ENCODE data around the gene TMTC1.
A peak's percentile ranks its signal among the peaks of the same experiment; 100 is the strongest.

TMTC1 gene

DNA sequence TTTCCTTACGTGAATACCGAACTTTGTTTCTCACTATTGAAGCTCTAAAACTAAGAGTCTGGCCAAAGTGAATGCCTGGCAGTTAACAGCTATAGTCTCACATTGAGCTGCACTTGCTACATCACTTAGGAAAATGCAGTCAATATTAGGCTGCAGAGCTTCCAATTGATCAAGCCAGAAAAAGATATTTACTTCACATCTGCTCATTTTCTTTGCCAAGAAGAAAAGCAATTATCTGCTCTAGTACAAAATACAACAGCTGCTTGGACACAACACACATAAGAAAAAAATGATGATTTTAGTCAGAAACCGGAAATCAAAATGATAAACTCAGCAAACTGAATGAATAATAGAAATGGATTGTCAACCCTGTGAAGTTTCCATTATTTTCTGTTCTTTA is 45.4 kb downstream of the TMTC1 start:
- DNase-seq: no peak

DNA sequence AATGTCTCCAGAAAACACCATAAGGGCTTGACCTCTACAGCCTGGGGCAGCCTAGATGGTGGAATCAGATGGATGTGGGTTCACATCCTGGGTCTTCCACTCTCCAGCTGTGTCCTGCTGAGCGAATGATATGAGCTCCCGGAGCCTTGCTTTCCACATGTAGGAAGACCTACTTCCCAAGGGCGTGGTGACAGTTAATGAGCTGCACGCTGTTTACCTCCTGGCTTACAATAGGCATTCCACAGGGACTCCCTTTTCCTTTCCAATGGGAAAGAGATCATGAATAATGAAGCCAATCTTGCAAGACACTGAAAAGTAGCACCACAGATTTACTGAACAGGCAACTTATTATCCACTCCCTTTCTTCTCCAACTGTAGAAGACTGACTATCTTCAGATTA is 46.1 kb downstream of the TMTC1 start:
- DNase-seq: no peak

DNA sequence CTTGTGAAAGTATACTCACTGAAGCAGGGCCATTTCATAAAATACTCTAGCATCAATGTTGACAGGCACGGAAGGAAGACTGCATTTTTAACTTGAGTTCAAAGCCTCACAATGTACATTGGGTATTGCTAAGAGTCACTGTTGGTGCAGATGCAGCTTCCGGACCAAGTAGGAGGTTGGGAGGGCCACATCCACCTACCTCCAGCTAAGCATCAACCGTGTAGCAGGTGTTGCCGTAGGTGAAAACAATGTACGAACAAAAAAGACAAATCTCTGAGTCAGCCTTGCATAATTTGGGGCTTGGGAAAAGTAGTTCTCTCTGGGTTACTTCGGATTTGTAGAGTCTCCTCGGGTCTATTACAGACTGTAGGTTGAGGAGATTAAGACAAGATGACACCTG is 48.1 kb downstream of the TMTC1 start:
- no peak for DNase-seq

DNA sequence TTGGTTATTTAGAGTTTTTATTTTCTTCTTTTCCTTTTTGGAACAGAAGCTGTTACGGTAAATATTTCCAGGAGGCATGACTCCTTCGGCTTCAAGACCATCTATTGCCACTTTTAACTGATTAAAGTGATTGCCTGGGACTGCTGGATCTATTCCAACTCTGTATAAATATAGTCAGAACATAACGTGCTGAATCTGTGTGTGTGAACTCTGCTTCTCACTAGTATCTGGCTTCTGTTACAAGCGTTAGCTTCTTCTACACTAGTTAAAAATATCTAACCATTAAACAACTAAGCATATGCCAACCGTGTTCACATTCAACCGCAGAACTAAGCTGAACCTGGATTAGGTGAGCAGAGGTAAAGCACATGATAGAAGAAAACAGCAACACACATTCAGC is 49.0 kb downstream of the TMTC1 start:
- no peak for DNase-seq

DNA sequence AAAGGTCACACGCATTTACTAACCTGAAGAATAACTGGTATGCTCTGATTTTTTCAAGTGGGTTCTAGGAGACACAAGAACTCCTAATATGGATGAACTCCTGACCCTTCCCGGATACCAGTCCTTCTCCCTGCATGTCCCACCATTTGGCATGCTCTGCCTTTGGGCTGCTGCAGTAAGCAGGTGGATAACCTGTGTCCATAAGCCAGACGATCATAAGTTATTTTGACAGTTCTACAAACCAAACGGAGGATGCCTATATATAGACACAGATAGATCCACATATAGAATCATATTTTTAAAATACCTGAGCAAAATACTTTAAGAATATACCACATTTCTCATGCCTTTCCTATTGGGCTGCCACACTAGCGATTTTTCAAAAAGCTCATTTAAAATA is 49.4 kb downstream of the TMTC1 start:
- no peak for DNase-seq

DNA sequence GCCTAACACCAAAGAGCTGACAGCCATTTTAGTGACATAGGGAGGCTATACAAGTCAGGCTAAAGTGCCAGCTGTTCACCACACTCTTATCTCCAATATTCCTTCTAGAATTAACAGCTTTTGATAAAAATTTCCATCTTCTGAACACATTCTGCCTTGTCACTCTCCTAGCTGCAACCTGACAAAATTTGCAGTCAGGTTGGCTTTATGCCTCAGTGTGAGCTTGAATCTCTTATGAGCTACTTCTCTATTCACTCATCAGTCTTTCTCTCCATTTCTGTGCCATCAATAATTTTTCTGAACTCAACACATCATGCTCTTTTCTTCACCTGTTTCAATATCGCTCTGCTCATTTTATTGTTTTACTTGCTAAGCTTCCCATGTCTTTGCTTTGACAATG is 50.2 kb downstream of the TMTC1 start:
- DNase-seq: no peak

DNA sequence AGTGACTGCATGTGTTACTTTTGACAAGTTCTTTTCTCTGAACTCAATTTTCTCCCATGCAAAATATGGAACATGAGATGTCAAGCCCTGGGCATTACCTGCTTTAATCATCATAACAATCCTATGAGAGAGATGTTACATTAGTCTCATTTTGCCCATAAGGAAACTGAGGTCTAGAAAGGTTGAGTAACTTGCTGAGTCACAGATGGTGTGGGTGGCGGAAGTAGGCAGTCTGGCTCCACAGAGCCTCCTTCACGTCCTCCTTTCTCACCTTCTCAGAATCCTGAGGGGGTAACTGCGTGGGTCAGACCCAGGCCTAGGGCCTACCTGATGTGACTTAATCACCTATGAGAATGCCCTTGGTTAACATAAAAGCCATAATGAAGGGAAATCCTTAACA is 50.7 kb downstream of the TMTC1 start:
- no peak for DNase-seq

DNA sequence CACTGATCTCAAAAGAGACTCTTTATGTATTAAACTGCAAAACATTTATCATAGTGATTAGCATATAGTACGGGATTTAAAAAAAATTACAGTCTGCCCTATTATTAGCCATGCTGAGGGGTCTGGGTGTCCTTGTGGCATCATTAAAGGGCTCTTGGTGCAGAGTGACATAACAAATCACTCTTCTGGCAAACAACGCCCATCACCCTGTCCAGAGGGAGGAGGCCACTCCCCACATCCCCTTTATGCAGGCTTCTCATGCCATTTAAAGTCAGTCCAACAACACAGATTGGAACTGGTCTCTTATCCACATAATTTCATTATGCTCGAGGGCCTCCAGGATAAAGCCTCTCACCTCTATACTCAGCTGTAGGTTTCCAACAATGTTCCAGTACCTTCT is 51.1 kb downstream of the TMTC1 start:
- no peak for DNase-seq

DNA sequence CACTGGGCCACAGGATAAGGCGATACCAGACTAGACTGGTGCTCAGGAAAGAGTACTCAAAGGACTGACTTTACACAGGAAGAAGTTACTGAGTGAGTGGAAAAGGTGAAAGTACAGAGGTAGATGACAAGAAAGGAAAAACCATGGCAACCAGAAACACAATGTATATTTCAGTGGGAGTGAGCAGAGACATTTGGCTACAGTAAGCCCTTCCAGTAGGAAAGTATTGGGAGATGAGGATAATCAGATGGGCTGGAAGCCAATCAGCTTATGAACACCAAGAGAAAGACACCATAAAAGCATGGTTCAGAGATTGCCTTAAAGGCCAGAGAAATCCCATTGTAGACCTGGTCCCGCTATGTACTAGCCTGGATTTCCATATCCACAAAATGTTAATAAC is 51.6 kb downstream of the TMTC1 start:
- DNase-seq: no peak

DNA sequence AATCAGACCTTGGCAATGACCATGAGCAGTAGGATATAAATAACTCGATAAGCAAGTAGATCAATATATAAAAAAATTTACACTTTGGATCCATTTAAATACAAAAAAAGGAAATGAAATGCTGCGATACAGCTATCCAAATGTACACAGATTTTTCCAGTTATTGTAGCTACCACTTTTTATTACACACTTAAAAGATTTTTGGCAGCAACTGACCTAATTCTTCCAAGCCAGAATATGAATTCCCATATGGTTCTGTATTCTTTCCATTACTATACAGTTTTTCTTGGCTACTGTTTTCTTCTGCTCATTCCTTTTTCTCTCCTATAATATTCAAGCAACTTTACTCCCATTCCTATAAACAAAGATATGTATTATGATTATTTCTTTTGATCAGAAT is 52.2 kb downstream of the TMTC1 start:
- no peak for DNase-seq

DNA sequence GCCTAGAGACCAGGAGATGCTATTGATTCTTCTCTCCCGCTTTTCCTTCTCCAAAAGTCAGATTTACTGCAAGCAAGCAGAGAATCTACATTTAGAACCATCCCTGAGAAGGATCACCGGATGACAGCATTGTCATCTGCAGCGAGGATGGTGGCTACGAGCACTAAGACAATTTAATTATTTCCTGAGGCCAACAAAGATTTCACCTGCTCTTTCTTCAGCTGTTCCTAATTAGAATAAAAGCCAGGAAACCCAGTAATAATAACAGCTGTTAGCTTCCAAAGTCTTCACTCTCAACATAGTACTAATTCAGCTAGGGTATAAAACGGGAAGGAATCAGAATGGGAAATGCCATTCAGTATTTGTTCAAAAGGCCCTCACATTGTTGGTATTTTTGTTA is 53.3 kb downstream of the TMTC1 start:
- DNase-seq: no peak

DNA sequence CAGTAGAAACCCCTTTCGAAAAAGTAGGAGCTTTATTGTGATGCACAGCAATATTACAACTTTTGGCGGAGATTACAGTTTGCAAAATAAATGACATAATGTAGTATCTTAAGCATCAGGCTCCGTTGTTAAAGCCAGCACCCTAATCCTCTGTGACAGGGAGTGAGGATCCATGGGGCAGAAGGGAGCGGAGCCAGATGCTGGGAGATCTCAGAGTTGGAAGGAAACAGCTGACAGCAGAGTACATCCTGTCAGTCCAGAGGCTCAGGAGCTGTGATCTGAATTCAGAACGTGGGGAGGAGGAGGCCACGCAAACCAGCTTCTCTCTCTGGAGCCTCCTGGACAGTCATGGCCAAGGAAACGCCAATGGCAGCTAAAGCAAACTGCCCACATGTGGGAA is 55.7 kb downstream of the TMTC1 start:
- no peak for DNase-seq

DNA sequence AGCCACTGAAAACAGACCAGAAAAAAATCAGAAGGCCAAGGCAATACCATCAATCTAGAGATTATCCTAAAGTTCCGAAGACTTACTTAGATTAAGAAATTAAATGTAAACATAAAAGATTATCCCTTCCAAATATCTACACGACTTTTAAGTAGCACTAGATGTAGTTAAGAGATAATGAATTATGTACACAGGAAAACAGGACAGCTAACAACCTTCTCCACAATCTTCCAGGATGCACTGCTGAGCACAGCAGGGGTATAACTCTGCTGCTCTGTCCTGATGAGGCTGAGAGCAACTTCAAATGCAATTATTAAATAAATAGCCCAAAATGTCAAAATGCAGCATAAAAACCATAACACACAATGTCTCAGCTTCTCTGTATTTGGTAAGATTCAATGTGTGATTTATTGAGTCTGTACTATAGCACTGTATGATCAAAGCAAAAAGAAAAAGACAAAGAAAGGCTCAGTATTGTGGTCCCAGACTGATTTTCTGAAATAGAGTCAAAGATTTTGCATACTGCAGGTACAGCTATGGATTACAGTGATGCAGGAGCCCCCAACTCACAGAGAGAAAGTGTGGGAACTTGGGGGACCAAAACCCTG is 56.9 kb downstream of the TMTC1 start:
- no peak for DNase-seq

DNA sequence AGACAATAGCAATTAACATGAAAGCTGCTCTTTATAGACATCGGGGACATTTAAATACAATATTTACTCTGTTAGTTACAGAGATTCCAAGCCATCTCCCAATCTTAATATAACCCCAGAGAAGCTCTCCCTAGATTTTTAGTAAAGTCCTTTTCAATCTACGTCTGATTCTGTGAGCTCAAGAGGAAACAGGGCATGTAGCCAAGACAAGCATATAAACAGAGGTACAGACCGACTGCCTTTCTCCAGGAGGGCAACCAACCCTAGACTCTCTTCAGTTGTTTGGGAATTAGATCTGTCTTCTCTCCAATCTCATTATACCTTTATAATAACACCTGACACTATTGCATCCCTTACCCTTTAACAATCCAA is 57.4 kb downstream of the TMTC1 start:
- no peak for DNase-seq

DNA sequence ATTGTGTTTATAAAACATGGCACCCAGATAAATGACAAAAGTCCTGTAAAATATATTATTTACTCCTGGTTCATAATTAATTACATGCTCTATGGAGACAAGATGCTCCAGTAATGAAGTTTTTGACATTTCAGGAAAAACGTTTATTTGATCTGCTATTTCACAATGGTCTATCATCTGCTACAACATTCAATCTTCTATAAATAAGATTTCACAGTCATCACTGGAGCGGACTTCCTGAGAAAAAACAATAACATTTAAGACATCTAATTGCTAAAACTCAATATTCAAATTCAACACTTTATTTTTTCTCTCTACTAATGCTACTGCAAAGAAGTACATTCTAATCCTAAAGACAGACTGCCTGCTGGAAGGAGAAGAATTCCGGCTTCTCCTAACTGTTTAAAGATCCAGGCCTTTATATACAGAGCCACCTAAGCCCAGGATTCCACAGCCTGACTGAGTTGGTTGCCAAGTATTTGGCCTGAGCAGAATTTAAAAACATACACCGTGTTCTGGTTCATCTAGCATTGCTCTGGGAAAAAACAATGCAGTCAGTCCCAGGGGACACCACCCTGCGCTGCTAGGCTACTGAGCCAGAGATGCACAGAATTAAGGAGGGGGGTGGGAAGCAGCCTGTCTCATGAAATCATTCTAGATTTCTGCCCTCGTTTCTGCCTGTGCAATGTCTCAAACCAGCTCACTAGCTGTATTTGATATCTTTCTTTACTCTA is 58.0 kb downstream of the TMTC1 start:
- peak in 1 of 2 experiments; percentile 1 for DNase-seq

DNA sequence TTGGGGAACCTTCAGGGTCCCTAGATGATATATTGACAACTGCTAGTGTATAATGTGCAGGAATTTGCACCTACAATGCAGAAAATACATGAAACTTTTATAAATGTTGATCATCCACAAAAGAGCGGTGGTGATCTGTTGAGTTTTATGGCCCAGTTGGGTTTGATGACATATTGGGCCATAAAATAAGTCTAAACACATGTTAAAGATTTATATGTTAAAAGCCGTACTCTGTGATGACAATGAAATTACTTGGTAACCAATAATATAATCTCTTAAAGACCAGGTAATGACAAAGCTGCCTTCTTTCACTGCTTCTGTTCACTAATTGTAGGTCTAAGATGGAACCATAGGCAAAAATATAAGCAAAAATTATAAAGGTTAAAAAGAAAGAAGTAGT is 61.6 kb downstream of the TMTC1 start:
- no peak for DNase-seq

DNA sequence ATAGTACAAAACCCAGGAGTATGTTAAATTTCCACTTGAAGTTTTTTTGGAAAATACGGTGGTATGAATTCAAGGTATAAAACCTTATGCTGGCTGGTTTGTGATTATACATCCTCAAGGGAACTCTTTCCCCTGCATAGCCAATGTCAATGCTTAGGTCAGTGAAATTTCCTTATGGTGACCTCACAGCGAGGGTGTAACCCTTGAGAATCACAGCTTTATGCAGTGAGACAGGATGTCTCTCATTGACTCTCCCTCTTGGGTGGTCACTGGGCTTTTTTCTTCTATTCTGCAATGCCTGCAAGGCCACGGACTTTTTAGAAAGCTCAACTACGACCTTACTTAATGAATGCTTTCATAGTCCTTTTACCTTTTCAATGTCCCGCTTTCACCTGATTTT is 64.4 kb downstream of the TMTC1 start:
- no peak for DNase-seq

DNA sequence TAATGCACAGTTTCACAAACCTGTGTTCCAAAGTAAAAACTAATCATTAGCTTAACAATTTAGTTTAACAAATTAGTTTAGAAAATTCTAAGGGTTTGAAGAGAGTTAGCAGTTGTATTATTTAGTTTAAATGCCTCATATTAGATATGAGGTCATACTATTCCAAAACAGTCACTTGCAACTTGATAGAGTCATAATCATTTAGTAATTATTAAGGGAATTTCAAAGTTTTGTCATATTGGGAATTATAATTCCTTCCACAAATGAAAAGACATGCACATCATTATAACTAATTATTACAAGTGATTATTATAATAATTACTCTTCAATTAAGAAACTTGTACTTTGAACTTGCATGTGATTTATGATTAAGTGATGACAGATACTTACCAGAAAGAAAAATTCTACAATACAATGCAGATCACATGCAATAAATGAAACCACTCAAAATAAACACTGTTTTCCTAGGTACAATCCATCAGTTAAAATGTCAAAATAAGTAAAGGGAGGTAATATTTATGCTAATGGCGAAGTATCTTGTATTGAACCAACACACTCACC is 66.1 kb downstream of the TMTC1 start:
- no peak for DNase-seq

DNA sequence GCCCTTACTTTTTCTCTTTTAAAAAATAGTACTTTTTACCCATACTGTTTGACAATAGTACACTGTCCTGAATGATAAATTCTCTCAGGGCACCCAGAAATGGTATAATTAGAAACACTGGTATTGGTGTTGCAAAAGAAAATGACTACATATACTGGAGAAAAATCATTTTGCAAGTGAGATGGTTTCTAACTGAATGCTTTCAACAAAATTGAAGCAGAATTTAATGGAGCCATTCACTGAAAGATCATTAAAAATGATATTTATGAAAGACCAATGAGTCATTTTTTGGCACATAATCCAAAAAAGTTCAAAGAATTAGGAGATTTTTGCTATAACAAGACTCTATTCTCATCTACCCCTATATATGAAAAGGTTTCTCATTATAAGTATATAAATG is 68.8 kb downstream of the TMTC1 start:
- no peak for DNase-seq

DNA sequence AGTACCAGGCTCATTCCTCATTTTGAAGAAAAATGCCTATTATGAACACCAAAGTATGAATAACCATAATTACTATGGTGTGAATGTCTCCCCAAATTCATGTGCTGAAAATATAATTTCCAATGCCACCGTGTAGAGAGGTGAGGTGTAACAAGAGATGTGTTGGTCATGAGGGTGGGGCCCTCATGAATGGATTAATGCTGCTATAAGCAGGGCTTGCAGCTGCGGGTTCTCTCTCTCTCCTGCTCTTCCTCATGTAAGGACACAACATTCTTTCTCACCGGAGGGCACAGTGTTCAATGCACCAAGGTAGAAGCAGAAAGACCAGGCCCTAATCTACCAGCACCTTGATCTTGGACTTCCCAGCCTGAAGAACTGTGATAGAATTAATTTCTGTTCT is 70.0 kb downstream of the TMTC1 start:
- no peak for DNase-seq

DNA sequence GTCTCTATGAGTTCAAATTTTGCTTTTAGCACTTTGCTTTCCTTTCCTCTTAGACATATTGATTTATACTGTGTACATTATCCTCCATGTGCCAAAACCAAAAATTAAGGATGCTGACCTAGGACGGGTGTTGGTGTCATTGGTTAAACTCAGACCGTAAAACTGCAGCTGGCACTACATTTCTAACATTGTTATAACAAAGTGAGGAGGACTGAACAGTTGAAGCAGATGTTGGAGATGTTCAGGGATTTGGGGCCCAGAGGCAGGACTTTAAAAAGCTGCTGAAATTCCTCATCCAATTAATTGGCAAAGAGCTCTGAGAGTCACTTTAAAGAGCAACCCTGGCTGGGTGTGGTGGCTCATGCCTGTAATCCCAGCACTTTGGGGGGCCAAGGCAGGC is 72.4 kb downstream of the TMTC1 start:
- no peak for DNase-seq

DNA sequence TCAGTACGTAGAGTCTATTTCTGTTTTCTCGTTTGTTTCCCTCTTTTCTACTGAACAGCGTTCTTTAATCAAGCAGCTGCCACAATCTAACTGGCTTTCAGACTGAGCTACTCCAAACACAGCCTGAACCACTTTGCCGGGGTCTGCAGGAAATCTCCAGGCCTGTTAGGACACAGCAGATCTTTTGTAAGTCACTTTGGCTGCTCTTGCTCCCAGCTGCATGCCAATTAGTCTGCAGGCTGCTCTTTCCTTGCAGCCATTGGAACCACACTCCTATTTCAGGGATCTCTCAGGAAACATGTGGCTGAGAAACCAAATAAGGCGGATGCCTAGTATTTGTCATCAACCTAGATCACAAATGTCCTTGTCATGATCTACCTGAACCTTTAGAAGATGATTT is 73.6 kb downstream of the TMTC1 start:
- peak in 1 of 2 experiments; percentile 23 for DNase-seq

DNA sequence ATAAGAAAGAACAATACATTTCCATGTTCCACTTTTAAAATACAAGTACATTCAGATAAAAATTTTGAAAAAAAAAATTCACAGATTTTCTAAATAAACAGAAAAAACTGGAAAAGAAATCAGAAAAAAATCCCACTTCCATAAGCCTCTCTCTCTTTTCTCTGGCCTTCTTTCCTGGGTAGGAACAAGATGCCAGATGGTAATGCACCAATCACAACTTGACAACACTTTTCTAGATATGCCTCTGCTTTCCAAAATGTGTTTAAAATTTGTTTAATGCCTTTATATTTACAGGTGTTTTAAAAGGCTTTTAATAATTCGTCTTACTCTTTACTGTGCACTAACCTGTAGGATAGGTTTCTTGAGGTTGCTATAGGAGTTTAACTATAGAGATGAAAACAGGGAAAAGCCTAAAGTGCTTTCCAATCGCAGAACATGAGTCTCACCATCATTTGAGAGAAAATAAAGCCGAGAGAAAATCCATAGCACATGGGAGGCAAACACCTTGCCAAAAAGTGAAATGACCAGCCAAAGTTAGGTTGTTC is 74.2 kb downstream of the TMTC1 start:
- DNase-seq: no peak

DNA sequence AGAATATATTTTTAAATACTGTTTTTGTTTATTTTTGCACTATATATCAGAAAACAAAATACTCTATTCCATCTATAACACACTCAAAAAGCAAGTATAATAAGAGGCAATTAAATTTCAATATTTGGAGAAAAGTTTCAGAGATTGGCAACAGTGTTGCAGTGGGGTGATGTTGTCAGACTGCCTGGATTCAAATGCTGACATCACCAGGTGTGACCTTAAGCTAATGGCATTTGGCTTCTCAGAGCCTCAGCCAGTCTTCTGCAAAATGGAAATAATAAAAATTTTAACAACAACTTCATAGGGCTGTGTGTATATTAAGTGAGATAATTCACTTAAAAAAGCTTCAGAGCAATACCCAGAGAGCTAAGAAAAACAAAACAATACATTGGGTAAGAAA is 74.7 kb downstream of the TMTC1 start:
- DNase-seq: no peak

DNA sequence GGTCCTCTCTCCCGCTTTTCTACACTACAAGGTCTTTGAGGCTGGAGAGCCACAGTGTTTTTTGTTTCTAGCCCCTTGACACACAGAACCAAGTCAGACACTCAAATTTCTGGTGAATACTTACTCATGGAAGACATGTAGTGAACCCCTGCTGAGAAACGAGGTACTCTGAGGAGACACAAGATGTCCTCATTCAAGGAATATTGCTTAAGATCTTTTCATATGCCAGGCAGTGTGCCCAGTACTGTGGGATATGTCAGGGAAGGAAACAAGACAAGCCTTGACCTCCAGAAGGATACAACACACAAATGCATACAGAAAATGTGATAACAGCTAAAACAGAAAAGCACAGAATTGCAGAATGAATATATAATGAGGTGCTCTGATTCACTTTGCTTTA is 75.9 kb downstream of the TMTC1 start:
- no peak for DNase-seq

Measured in NCI-H187 (cell line).